ENCODE data around the gene PTGDR2.

DNA sequence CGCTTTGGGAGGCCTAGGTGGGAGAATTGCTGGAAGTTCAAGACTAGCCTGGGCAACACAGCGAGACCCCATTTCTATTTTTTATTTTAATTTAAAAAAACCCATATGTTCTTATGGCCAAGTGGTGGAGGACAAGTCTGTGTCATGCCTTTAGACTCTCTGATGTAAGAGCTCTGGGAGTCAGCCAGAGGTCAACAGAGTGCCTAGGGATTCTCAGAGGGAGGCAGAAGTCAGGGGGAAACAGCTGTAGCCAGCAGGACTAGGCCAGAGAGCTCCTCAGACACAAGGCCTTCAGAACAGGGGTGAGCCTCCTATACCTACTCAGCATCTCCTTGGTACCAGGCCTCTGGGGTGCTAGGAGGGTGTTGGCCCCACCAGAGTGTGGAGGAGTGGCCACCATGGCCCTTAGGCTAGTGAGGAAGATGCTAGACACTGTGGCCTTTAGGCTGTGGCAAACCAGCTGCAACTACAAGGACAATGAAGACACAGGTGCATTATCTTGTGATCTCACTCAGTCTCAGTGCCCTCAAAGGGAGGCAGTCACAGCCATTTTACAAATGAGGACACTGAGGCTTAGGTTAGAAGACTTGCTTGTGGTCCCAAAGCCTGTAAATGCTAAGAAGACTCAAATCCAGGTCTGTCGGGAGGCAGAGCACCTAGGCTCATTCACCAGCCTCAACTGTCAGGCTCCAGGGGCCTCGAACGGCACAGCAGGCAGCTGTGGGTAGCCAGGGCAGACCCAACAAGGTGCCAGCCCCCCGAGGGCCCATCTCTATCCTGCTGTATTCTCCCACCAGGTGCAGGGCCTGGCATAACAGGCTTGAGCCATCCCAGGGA lies 16.6 kb upstream of the PTGDR2 start:
- no peak for TF ChIP-seq CTCF (IDR thresholded peaks at IDR 0.05)
- TF ChIP-seq POLR2A (IDR thresholded peaks at IDR 0.05), result no peak

Measured in vagina (tissue), 2 donors.